Activated CD4-positive, CD25-positive, alpha-beta regulatory T cell (primary cell): Measurements from ENCODE around the gene PTPRF.

Experiments used
- DNase-seq, 4 experiments: peaks; one replicate each; lab custom pipeline; 2025; lab: John Stamatoyannopoulos, UW

The PTPRF gene

DNA sequence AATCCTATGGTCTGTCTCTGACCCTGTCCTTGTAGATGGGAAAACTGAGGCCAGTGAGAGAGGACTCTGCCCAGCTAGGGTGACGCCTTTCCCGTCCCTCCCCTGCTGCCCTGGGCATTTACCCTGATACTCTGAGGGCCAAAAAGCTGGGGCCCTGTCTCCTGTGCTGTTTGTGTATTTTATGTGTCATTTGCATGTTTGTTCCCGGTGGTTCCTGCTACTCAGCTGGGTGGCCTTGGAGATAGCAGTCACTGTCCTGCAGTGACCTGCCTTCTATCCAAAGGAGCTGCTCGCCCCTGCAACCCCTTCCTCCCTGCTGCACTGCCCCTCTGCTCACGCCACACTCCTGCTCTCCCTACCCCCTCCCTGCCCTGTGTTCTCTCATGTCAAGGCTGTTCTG is 78.1 kb downstream of the PTPRF start:
- DNase-seq: no peak

DNA sequence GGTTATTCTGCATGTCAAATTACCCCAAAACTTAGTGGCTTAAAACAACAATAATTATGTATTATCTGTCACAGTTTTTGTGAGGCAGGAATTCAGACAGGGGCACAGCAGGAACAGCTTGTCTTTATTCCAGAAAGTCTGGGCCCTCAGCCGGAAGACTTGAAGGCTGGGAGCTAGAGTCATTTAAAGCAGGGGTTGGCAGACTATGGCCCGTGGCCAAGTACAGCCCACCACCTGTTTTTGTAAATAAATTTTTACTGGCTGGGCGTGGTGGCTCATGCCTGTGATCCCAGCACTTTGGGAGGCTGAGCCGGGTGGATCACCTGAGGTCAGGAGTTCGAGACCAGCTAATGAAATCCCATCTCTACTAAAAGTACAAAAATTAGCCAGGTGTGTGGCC is 79.7 kb downstream of the PTPRF start:
- DNase-seq: no peak

DNA sequence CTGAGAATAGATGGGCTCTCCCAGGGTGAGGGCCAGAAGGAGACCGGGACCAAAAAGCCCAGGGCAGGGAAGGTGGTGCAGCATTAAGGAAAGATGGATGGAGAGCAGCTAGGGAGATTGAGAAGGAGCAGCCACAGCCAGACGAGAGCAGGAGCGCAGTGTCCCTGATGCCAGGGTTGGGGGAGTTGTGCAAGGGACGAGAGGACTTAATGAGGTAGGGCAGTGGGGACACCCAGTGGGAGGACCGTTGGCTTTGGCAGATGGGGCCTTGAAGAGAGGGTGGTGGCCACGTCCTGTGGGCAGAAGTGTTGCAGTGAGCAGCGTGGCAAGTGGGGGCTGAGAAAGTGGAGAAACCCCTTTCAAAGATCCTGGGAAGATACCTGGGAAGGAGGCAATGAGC is 81.3 kb downstream of the PTPRF start:
- DNase-seq: no peak

DNA sequence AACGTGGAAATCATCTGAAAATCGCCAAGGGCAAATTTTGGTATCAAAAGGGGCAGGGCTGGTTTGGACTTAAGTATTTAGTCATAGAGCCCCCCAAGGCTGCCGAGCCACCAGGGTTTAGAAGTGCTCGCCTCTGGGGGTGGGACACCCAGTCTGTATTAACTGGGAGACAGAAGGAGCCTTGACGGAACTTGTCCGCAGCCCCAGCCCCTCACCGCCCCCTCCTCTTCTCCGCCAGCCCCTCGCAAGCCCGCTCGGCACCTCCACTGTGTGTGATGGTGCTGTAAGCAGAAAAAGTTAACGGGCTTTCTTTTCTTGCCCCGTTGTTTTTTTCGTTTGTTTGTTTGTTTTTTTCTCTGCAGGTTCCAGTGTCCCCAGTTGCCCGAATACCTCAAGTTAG is 81.7 kb downstream of the PTPRF start:
- no peak for DNase-seq

DNA sequence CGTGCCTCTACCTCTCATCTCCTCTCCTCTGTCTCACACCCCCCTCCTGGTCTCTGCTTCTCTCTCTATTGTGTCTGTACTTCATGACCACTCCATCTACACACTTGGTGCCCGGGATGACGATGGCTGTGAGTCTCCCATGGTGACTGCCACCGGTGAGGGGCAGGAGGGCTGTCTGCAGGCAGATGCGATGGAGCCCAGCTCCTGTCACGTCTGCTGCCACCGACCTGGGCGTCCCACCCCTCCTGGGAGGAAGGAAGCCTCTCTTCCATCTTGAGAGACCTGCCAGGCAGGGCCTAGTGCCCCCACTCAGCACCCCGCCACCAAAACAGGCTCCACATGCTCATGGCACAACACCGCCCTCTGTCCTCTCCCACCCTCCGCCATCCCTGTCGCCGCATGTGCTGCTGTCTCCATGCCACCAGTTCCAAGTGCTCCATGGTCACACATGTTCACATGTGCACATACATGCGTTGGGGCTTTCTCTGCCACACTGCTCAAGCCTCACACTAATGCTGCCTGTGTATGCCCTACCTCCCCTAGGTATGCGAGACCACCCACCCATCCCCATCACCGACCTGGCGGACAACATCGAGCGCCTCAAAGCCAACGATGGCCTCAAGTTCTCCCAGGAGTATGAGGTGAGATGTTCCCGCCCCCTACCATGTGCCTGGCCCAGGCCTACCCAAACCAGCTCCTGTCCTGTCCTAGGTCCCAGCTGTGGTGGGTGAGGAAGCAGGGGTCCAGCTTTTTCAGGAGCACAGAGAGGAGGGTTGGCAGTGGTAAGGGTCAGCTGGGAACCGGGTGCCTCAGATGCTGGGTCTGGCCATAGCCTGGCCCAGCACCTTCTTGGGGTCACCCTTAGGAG is 82.6 kb downstream of the PTPRF start:
- no peak for DNase-seq

DNA sequence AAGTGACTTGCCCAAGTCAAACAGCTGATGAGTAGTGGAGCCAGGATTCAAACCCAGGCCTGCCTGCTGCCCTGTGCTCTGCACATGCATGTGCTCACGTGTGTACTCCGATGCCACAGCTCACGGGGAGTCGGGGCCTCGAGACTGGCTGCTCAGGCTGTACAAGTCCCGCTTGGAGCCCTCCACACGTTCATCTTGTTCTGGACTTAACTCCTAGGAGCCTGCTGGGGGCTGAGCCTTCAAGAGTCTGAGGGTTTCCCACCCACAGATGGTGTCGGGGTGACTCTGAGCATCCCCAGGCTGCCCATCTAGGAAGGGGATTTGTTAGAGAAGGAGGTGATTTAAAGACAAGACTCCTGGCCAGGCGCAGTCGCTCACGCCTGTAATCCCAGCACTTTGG is 83.5 kb downstream of the PTPRF start:
- no peak for DNase-seq

DNA sequence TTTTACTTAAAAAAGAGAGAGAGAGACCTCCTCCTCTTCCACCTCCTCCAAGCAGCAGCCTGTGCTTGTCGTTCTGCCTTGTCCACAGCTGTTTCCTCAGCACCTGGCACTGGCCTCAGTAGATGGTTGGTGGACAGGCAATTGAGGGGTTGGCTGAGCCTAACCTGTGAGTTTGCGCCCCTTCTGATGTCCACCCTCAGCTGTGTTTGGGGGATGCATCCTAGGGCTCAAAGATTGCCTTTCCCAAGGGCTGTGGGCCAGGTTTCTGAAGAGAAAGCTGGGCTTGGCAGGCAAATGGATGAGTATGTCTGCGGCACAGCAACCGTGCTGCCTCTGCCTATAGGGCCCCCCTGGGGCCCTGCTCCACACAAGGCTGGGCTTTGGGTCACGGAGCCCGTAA is 84.2 kb downstream of the PTPRF start:
- DNase-seq: no peak

DNA sequence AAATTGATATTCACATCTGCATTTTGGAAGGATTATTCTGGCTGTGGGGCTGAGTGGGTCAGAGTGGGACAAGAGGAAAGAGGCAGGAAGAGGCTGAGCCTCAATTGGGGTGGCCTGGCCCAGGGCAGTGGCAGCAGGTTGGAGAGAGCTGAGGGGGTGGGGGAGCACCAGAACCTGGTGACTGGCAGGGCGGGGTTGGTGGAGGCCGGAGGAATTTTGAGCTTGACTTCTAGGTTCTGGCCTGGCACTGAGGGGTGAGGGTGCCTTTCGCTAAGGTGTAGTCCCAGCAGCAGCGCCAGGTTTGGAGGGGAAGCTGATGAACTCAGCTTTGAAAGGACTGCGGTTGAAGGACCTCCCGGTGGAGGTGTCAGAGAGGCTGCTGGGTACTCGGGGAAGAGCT is 85.7 kb downstream of the PTPRF start:
- no peak for DNase-seq

DNA sequence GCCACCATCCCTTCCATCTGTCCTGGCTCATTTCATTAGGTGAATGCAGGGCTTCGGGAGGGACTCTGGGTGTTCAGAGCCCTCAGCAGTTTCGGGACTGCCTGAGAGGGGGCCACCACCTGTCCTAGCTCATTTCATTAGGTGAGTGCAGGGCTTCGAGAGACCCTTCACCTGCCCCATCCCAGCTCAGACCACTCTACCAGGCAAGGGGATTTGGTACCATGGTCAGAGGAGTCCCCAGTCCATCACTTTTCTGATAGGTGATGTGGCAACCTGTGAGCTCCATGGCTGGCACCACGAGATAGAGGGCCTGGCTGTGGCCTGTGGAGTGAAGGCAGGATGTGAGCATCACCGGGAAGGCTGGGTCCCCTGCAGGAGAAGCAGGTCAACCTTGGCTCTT is 86.3 kb downstream of the PTPRF start:
- DNase-seq: no peak

DNA sequence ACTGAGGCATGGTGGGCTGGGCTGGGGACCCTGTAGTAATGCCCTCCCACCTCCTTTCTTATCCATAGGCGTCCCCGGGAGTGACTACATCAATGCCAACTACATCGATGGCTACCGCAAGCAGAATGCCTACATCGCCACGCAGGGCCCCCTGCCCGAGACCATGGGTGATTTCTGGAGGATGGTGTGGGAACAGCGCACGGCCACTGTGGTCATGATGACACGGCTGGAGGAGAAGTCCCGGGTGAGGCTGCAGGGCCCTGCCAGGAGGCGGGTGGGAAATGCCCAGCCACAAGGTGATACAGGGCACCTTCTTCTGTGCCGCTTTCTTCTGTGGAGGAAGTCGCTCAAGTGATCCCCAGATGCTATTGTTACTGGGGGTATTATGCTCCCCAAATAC is 87.0 kb downstream of the PTPRF start:
- DNase-seq: no peak

DNA sequence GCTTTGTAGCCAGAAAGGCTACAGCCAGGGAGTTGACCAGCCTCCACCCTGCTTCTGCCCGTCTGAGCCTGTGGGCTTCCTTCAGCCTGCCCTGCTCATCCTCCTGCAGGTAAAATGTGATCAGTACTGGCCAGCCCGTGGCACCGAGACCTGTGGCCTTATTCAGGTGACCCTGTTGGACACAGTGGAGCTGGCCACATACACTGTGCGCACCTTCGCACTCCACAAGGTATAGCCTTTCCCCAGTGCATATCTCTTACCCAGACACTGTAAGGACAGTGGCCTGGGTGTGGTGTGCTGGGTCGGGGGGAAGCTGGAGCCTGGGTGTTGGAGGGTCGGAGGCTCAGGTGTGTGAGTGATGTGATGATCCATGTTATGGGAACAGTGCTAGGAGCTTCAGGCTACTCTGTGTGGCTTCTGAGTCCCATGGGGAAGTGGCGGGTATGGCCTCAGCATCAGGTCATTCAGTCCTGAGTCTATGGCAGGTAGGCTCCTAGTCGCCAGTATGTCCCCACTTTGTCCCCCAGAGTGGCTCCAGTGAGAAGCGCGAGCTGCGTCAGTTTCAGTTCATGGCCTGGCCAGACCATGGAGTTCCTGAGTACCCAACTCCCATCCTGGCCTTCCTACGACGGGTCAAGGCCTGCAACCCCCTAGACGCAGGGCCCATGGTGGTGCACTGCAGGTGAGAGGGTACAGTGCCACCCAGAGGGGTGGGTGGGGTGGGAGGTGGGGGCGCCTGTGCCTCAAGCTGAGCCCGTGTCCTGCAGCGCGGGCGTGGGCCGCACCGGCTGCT is 88.0 kb downstream of the PTPRF start:
- DNase-seq: no peak

DNA sequence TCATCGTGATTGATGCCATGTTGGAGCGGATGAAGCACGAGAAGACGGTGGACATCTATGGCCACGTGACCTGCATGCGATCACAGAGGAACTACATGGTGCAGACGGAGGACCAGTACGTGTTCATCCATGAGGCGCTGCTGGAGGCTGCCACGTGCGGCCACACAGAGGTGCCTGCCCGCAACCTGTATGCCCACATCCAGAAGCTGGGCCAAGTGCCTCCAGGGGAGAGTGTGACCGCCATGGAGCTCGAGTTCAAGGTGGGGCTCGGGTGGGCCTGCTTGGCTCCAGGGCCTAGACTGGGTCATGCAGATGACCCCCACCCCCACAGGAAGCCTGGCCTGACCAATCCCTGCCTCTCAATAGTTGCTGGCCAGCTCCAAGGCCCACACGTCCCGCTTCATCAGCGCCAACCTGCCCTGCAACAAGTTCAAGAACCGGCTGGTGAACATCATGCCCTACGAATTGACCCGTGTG is 88.7 kb downstream of the PTPRF start:
- no peak for DNase-seq

DNA sequence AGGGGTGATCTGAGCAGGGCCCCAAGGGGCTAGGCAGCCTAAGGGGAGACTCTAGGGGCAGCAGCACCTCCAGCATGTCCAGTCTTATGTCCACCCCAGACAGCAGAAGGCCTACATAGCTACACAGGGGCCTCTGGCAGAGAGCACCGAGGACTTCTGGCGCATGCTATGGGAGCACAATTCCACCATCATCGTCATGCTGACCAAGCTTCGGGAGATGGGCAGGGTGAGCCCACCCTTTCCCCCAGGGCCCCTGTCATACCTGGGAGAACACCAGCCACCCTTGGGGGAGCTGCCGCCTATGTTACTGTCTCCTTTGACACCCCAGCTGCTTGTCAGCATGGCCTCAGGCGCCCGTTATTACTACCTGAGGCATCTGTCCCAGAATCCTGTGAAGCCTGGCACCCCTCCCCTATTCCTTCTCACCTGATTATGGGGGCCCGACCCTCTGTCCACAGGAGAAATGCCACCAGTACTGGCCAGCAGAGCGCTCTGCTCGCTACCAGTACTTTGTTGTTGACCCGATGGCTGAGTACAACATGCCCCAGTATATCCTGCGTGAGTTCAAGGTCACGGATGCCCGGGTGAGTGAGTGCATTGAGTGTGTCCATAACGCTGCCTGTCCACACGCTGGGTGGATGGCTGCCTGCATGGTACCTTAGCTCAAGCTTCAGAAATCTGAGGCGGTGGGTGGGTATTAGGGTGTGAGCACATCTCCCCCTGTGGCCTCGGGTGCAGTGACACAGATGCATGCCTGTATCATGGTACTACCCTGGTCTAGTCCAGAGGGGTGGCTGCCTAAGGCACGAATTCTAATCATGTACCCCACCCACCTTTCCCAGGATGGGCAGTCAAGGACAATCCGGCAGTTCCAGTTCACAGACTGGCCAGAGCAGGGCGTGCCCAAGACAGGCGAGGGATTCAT is 89.6 kb downstream of the PTPRF start:
- DNase-seq: no peak

DNA sequence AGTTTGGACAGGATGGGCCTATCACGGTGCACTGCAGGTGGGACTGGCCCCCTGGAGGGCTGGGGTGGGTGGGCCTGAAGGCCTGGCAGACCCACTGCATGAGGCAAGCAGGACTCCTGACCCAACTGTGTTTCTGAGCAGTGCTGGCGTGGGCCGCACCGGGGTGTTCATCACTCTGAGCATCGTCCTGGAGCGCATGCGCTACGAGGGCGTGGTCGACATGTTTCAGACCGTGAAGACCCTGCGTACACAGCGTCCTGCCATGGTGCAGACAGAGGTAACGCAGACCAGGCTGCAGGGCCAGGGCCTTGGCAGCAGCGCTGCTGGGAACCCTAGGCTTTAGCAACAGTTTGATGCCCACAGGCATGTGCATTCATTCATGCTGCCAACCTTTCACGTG is 90.3 kb downstream of the PTPRF start:
- no peak for DNase-seq

DNA sequence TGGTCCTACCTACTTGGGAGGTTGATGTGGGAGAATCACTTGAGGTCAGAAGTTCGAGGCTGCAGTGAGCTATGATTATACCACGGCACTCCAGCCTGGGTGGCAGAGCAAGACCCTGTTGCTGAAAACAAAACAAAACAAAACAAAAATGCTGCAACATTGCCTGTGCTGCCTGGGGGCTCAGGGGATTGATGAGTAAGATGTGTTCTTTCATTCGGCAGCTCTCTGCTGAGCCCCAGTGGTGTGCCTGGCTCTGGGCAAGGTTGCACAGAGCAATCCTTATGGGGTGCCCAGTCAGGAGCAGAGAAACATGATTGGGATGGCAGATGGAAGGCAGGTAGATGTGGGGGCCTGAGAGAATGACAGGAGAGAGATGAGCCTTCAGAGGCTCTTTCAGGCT is 90.7 kb downstream of the PTPRF start:
- DNase-seq: no peak

DNA sequence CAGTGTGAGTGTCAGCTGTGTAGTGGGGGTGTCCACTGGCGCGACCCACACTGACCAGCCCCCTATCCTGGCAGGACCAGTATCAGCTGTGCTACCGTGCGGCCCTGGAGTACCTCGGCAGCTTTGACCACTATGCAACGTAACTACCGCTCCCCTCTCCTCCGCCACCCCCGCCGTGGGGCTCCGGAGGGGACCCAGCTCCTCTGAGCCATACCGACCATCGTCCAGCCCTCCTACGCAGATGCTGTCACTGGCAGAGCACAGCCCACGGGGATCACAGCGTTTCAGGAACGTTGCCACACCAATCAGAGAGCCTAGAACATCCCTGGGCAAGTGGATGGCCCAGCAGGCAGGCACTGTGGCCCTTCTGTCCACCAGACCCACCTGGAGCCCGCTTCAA is 91.2 kb downstream of the PTPRF start:
- DNase-seq: no peak

DNA sequence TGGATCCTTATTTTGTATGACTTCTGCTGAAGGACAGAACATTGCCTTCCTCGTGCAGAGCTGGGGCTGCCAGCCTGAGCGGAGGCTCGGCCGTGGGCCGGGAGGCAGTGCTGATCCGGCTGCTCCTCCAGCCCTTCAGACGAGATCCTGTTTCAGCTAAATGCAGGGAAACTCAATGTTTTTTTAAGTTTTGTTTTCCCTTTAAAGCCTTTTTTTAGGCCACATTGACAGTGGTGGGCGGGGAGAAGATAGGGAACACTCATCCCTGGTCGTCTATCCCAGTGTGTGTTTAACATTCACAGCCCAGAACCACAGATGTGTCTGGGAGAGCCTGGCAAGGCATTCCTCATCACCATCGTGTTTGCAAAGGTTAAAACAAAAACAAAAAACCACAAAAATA is 91.8 kb downstream of the PTPRF start:
- DNase-seq: no peak

DNA sequence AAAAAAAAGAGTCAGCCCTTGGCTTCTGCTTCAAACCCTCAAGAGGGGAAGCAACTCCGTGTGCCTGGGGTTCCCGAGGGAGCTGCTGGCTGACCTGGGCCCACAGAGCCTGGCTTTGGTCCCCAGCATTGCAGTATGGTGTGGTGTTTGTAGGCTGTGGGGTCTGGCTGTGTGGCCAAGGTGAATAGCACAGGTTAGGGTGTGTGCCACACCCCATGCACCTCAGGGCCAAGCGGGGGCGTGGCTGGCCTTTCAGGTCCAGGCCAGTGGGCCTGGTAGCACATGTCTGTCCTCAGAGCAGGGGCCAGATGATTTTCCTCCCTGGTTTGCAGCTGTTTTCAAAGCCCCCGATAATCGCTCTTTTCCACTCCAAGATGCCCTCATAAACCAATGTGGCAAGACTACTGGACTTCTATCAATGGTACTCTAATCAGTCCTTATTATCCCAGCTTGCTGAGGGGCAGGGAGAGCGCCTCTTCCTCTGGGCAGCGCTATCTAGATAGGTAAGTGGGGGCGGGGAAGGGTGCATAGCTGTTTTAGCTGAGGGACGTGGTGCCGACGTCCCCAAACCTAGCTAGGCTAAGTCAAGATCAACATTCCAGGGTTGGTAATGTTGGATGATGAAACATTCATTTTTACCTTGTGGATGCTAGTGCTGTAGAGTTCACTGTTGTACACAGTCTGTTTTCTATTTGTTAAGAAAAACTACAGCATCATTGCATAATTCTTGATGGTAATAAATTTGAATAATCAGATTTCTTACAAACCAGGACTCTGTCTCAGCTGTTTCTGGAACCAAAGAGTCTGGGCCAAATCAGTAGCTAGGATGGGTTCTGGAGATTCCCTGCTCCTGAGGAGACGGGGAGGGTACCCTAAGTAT is 92.5 kb downstream of the PTPRF start:
- no peak for DNase-seq

DNA sequence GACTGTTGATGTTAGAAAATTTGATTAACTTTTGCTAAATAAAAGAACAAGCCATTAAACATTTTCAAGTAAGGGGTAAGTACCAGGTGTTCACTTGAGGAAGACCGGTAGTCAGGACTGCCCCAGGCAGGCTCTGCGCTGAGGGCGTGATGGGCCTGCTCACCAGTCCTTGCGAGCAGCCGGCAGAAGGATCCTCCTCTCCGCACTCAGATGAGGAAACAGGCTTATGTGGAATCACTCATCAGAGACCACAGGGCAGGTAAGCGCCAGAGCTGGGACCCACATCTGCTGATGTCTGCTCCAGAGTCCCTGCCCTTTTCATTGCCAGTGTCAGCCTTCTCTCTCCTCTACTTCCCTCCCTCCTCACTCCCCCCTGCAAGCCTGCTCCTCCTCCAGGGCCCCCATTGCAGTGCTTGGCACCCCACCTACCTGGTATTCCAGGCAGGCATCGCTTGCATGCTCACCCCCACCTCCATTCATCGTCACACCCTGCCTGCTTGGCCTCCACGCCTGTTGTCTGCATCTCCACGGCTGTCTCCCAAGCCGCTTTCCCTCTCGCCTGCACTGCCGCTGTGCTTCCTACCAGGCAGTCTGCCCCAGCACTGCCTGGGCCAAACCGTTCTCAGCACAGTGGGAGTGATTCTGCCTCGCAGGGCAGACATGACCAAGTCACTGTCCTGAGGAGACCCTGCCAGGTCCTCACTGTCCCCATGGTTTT is 94.5 kb downstream of the PTPRF start:
- no peak for DNase-seq

DNA sequence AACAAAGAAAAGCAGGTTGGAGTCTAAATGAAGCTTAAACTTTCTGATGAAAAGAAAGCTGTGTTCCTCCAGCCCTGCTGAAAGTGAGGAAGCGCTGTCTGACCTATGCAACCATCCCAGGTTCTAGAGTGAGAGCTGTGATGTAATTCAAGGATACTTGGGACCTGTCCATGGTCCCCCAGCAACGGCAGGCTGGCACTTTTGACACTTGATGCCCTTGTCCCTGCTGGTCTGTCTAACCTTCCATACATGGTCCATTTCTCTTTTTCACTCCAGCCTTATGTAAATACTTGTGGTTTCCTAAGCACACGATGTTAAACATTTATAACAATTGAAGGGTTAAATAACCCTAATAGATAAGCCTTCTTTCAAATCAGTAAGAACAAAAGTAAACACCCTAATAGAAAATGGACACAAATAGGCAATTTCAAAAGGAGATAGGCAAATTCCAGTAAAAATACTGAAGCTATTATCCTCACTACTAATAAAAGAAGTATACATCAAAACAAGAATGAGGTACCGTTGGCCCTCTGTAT is 101.5 kb downstream of the PTPRF start:
- no peak for DNase-seq
